PC-3 (cell line): ENCODE data around the gene NTF3. TPM values are rescaled to one million over a fixed set of nuclear protein-coding genes. Genes with fewer than 3 reads are reported as not detected.

Experiments used
- ATAC-seq: fragments of 200-7000 bp; cut with Tn5 transposase; 2 replicates; pipeline ENCODE4 v1.9.1; 2020; ENCODE audit warnings: mild to moderate bottlenecking, moderate library complexity
- BruUV-seq: library from RNA; stranded (reverse); fragments of 400-500 nt; replicated peaks from 2 replicates; lab custom pipeline; 2021; lab: Mats Ljungman, UMichigan
- CTCF ChIA-PET: fragments of 300-600 bp; sonication (Branson Sonifier 250); formaldehyde crosslinking; loops from one replicate; lab custom pipeline; 2022; ENCODE audit warnings: antibody characterized with exemption; lab: Charles Lee
- POLR2A ChIA-PET: fragments of 300-600 bp; sonication (Branson Sonifier 250); formaldehyde crosslinking; loops from one replicate; lab custom pipeline; 2022; ENCODE audit warnings: antibody characterized with exemption; ENCODE audit not compliant: unreplicated experiment; lab: Charles Lee
- DNase-seq: peaks from one replicate; pipeline ENCODE4 v3.0.0-alpha.2; 2015
- H2AFZ ChIP-seq: fragments of 300-600 bp; sonication (generic); 2 replicates; pipeline ENCODE4 v1.6.0; 2016; ENCODE audit warnings: antibody characterized with exemption, low read length
- H3F3A ChIP-seq: fragments of 300-600 bp; sonication (generic); one replicate; pipeline ENCODE4 v1.6.0; 2017; ENCODE audit warnings: antibody characterized with exemption, low read length, control low read depth, mild to moderate bottlenecking; ENCODE audit not compliant: unreplicated experiment
- H3K27ac ChIP-seq: fragments of 300-600 bp; sonication (generic); 2 replicates; pipeline ENCODE4 v1.5.1; 2016; ENCODE audit warnings: mild to moderate bottlenecking, low read length
- H3K27me3 ChIP-seq: fragments of 300-600 bp; sonication (generic); 2 replicates; pipeline ENCODE4 v1.6.1; 2016; ENCODE audit warnings: low read length, mixed read lengths
- H3K36me3 ChIP-seq: fragments of 300-600 bp; sonication (generic); 2 replicates; pipeline ENCODE4 v1.6.1; 2016; ENCODE audit warnings: low read depth, mixed run types, low read length, mixed read lengths
- H3K4me1 ChIP-seq: fragments of 300-600 bp; sonication (generic); 2 replicates; pipeline ENCODE4 v1.5.1; 2016; ENCODE audit warnings: low read length; ENCODE audit not compliant: insufficient read depth
- H3K4me2 ChIP-seq: fragments of 300-600 bp; sonication (generic); 2 replicates; pipeline ENCODE4 v1.6.0; 2016; ENCODE audit warnings: low read length
- H3K4me3 ChIP-seq: fragments of 300-600 bp; sonication (generic); 2 replicates; pipeline ENCODE4 v1.5.1; 2016; ENCODE audit warnings: mild to moderate bottlenecking, low read length, mixed read lengths
- H3K79me2 ChIP-seq: fragments of 300-600 bp; sonication (generic); 2 replicates; pipeline ENCODE4 v1.6.1; 2017; ENCODE audit warnings: low read length, mixed read lengths
- H3K9ac ChIP-seq: fragments of 300-600 bp; sonication (generic); 2 replicates; pipeline ENCODE4 v1.6.0; 2016; ENCODE audit warnings: mild to moderate bottlenecking, low read length
- H3K9me2 ChIP-seq: fragments of 300-600 bp; sonication (generic); replicated peaks from 2 replicates; pipeline ENCODE4 v1.6.1; 2016; ENCODE audit warnings: mixed run types, low read length, mixed read lengths
- H3K9me3 ChIP-seq: fragments of 300-600 bp; sonication (generic); 2 replicates; pipeline ENCODE4 v1.6.1; 2016; ENCODE audit warnings: low read length, mixed read lengths
- H4K20me1 ChIP-seq: fragments of 300-600 bp; sonication (generic); 2 replicates; pipeline ENCODE4 v1.6.1; 2016; ENCODE audit warnings: low read length, mixed read lengths
- CTCF ChIP-seq: fragments of 300-600 bp; sonication (generic); conservative IDR thresholded peaks from 2 replicates; pipeline ENCODE4 v1.5.1; 2017; ENCODE audit warnings: antibody characterized with exemption, low read depth, mild to moderate bottlenecking, low read length
- EZH2 ChIP-seq: fragments of 300-600 bp; sonication (generic); IDR thresholded peaks from one replicate; pipeline ENCODE4 v1.6.1; 2017; ENCODE audit warnings: antibody characterized with exemption, mild to moderate bottlenecking, low read length; ENCODE audit not compliant: unreplicated experiment
- EZH2phosphoT487 ChIP-seq: fragments of 300-600 bp; sonication (generic); IDR thresholded peaks from 2 replicates; pipeline ENCODE4 v1.6.1; 2018; ENCODE audit warnings: mild to moderate bottlenecking, antibody characterized with exemption, low read length, borderline replicate concordance
- intact Hi-C: fragments of 100-400 bp; cut with micrococcal nuclease; formaldehyde crosslinking; loops from 2 replicates; pipeline ENCODE4 v1.9.0; 2023
- total RNA-seq: library from RNA; depleted of rRNA; stranded (reverse); fragments of >200 nt; gene quantifications from 2 replicates; pipeline ENCODE4 v1.2.3, GENCODE V29; 2014

The NTF3 gene
- total RNA-seq, 1 experiment from 2014 or later, result not detected

DNA sequence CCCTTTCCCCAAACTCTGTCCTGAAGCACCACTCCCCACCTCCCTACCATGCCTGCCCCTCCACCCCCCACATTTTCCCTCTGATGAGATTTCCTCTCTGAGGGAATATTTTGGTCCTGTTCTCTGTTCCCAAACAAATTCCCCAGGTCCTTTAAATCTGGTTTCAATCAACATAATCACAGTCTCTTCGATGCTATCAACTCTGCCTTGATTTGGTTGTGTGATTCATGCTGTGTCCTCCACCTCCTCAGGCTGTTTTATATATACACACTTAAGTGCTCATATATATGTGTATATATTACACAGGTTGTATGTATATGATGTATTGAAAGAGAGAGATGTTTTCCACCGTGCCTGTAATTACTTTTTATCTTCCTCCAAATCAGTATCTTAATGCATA, 36.0 kb downstream of the NTF3 start:
- CTCF ChIA-PET, result no interaction called here
- Histone ChIP-seq H3K4me1 (no peaks in the 10 kb centered on the region), H3K27ac (no peak overlapping the region), H3K9me3 (no peaks in the 10 kb centered on the region), H3K27me3 (peaks cover 20% of the 10 kb centered on the region; the same call in 1 of the 2 replicates), H3K4me3 (no peak overlapping the region), H2AFZ (no peak overlapping the region), H3F3A (no peaks in the 10 kb centered on the region), H3K36me3 (no peaks in the 10 kb centered on the region), H3K4me2 (no peak overlapping the region), H3K79me2 (no peaks in the 10 kb centered on the region), H4K20me1 (no peaks in the 10 kb centered on the region), H3K9ac (no peak overlapping the region), H3K9me2 (no peaks in the 10 kb centered on the region)
- DNase-seq (no peak), ATAC-seq (no peak)
- BruUV-seq, result no TSS peak
- POLR2A ChIA-PET, result no interaction called here
- no peak for TF ChIP-seq EZH2
- TF ChIP-seq CTCF, result no peak
- no peak for TF ChIP-seq EZH2phosphoT487
- intact Hi-C loops, result no loop called here

DNA sequence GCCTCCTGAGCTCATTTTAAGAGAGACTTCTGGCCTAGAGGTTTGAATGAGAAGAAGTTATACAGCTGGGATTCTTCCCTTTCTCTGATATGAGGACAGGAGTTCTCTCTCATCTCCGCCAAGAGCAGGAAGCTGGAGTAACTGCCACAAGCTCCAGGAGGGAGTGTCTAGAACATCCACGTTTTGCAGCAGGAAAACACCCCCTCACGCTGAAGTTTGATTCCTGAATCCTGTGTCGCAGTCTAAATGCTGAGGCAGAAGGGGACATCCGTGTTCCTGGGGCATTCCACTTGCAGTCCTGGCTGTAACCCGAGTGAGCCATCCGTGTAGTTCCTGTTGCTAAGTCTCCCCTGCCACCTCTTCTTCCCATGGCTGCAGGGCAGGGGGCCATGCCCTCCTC, 38.3 kb downstream of the NTF3 start:
- H3K9me3 ChIP-seq, result no peaks in the 10 kb centered on the region
- CTCF ChIA-PET, result no interaction called here
- no peaks in the 10 kb centered on the region for H3K36me3 ChIP-seq

More for the DNA sequence above, 38.3 kb downstream of the NTF3 start:
- Histone ChIP-seq H3K27ac (no peak overlapping the region), H3K27me3 (peaks cover 21% of the 10 kb centered on the region; the same call in 1 of the 2 replicates), H3K9me2 (no peaks in the 10 kb centered on the region), H3K4me3 (no peak overlapping the region), H3K4me1 (no peaks in the 10 kb centered on the region), H4K20me1 (no peaks in the 10 kb centered on the region), H3K4me2 (no peak overlapping the region), H3K9ac (no peak overlapping the region), H3F3A (no peaks in the 10 kb centered on the region), H2AFZ (no peak overlapping the region), H3K79me2 (no peaks in the 10 kb centered on the region)
- DNase-seq (no peak), ATAC-seq (no peak)
- intact Hi-C loops, result no loop called here
- POLR2A ChIA-PET, result no interaction called here
- no TSS peak for BruUV-seq
- no peak for TF ChIP-seq EZH2phosphoT487
- no peak for TF ChIP-seq CTCF
- no peak for TF ChIP-seq EZH2
